GM12873 (cell line): ENCODE measurements around the gene RAD51B.

ENCODE experiments used
- TF ChIP-seq, protein P1 (sequence below): IDR thresholded peaks from 2 replicates; pipeline ENCODE4 v1.5.1; 2012; ENCODE audit warnings: low read depth, mild to moderate bottlenecking, moderate library complexity, low read length, control low read depth; ENCODE audit not compliant: insufficient read depth; ENCODE audit errors: missing control alignments

The RAD51B gene

DNA sequence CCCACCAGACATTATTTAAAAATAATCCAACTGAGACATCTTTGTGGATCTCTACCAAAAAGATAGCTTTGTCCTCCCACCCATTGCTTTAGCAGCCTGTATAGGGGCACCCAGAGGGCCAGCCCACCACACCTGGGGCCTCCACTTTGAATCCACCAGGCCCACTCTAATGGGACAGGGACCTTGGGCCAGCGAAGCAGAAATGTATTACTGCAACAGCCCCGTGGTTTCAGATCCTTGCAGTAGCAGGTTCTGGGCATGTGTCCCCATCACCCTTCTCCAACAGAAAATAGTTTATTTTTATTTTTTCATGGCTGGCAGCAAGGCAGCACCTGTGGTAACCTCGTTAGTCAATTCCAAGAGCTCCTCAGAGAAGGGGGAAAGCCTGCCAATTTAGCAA lies 754.9 kb downstream of the RAD51B start:
- TF ChIP-seq, protein P1, sequence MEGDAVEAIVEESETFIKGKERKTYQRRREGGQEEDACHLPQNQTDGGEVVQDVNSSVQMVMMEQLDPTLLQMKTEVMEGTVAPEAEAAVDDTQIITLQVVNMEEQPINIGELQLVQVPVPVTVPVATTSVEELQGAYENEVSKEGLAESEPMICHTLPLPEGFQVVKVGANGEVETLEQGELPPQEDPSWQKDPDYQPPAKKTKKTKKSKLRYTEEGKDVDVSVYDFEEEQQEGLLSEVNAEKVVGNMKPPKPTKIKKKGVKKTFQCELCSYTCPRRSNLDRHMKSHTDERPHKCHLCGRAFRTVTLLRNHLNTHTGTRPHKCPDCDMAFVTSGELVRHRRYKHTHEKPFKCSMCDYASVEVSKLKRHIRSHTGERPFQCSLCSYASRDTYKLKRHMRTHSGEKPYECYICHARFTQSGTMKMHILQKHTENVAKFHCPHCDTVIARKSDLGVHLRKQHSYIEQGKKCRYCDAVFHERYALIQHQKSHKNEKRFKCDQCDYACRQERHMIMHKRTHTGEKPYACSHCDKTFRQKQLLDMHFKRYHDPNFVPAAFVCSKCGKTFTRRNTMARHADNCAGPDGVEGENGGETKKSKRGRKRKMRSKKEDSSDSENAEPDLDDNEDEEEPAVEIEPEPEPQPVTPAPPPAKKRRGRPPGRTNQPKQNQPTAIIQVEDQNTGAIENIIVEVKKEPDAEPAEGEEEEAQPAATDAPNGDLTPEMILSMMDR: no peak

DNA sequence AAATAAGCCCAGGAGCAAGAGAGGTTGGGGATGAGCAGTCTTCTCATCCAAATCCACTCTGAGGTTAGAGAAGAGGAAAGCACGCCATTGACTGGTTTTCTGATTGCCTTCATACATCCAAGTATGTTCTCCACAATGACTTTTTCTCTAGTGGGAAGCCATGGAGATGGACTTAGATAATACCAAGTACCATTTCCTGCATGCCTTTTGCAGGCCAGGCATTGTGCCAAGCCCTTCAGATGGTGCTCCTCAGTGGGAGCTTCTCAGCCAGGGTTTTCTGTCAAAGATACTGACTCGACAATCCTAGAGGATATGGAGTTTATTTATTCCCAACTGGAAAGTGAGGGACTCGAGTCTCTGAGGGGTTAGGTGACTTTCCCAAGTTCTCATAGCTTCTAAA lies 755.3 kb downstream of the RAD51B start:
- TF ChIP-seq, protein P1: no peak

DNA sequence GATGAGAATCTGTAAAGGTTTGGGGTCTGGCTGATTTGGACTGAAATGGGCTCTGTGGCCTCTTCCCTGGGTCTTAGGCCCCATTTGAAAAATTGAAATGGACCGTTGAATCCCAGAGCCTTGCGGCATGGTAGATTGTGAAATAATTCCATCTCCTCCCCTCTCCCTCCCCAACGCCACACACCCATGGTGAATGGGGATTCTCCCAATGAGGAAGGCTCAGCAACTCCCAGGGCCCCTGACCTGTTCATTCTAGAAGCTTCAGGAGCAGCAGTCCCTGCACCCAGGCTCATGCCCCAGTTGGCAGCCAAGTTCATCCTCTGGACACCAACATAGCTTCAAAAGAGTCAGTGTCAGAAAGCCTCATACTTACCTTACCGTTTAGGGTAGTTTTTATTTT lies 755.8 kb downstream of the RAD51B start:
- TF ChIP-seq, protein P1: no peak

DNA sequence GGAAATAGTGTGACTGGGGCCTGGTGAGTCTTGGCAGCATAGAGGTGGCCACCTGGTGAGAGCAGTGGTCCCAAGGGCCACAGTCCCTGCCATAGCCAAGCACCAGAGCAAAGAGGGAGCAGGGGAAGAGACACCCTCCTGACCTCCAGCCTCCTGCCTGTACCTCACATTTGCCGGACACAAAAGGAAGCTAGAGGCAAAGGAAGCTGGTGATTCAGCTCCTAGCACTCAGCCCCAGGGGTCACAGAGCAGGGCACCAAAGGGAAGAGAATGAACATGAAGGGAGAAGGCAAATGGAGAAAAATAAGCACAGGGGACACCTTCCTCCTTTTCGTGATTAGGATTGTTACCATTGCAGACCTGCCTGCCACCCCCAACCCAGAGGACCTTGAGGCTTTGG lies 756.5 kb downstream of the RAD51B start:
- TF ChIP-seq, protein P1: no peak

DNA sequence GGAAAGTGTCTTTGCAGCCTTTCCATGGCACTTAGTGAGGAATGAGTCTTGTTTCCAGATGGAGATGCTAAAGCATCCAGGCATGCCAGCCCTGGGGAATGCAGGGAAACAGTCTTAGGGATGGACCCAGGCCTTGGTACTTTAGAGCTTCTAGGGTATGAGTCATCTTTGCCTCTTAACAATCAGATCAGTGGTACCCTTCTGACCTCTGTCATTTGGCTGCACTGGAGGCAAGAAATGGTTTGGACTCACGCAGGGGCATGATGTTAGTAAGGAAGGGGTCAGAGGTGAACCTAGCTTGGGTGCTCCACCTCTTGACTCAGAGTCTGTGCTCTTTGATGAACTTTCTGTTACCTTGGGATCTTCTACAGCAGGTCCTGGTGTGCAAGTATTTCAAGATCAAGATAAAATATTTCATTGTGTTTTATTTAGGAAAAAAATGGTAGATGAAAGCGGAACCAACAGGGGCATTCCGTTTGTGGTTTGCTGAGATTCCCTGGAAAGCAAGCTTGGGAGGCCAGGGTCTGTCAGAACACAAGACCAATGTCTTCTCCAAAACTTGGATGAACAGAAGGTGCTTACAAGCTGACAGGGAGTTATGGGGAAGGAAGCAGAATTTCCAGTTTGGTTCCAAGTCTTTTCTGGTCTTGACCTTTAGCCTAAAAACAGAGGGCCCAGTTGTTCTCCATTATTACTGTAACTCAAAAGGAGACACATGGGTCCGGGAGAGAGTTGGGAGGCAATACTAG lies 757.1 kb downstream of the RAD51B start:
- TF ChIP-seq, protein P1: no peak

DNA sequence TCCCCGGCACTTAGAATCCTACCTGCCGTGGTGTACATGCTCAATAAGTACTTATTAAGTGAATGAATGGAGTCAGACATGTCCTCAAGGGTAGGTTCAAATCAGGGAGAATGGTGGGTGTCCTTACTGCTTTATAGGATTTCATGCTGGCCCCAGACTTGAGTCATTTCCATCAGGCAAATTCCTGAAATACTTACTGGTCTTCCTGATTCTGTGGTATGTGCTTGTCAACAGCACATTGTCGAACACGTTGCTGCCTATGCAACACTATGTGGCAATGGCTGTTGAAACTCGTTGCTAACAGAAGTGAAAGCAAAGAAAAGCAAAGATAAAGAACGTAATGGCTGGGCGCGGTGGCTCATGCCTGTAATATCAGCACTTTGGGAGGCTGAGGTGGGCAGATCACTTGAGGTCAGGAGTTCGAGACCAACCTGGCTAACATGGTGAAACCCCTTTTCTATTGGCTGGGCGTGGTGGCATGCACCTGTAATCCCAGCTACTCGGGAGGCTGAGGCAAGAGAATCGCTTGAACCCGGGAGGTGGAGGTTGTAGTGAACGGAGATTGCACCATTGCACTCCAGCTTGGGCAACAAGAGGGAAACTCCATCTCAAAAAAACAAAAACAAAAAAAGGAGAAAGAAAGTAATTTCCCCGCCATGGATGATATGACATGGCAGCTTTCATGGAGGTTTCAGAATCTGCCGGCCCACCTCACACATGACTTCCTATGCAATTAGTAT lies 758.4 kb downstream of the RAD51B start:
- TF ChIP-seq, protein P1: no peak

GRCh38 chr14:68578597-68578996 lies 759.0 kb downstream of the RAD51B start:
- TF ChIP-seq, protein P1: no peak
